GM10248 (cell line): ENCODE results near the gene SORCS3.

Source experiments
- CTCF ChIA-PET: fragments of 300-600 bp; sonication (Branson Sonifier 250); formaldehyde crosslinking; extraction: SDS; loops from one replicate; lab custom pipeline; 2021; ENCODE audit warnings: antibody characterized with exemption; lab: Yijun Ruan, JAX
- POLR2A ChIA-PET: fragments of 350-650 bp; sonication (Branson Sonifier 250); formaldehyde crosslinking; extraction: SDS; loops from one replicate; lab custom pipeline; 2020; ENCODE audit warnings: antibody characterized with exemption; lab: Yijun Ruan, JAX
- DNase-seq: peaks from one replicate; pipeline ENCODE4 v3.0.0; 2012; ENCODE audit errors: extremely low spot score
- CTCF ChIP-seq: IDR thresholded peaks from 2 replicates; pipeline ENCODE4 v1.5.1; 2012; ENCODE audit warnings: mild to moderate bottlenecking, low read depth; ENCODE audit errors: extremely low read depth, missing control alignments, control extremely low read depth

SORCS3 gene

DNA sequence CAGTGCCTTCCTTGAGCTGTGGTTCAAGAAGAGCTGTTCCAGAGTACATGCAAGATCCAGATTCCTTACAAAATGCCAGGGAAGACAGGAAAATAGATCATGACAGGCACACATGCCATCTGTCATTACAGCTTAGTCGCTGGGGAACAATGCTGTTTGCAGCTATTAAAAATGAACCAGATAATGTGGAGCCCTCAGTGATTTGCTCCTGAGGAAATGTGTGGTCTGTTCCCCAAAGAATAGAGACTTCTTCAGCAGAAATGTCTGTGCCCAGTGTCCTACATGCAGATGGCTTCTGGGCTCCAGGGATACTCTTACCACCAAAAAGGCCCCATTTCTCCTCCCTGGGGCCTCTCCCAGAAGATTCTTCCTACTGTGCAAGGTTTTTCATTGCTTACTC, 627.9 kb downstream of the SORCS3 start:
- POLR2A ChIA-PET: no interaction called here
- no peak for TF ChIP-seq CTCF
- no peak for DNase-seq
- CTCF ChIA-PET: no interaction called here

DNA sequence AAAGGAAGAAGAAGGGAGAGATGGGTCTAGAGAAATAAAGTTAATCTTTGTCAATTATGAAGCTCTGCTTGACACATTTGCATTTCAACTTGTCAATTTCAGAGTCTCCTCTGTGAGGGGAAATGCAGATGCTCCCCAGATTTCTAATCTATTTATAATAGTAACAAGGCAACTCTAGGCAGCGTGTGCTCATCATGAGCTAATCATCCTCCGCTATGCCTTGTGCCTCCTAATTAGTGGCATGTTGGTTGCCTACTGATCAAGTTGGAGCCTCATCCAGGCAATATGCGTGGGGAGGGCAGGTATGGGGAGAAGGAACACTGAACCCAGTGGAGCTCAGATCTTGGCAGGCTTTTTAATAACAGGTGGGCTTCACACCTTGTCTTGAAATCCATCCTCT, 628.6 kb downstream of the SORCS3 start:
- no peak for TF ChIP-seq CTCF
- CTCF ChIA-PET: no interaction called here
- POLR2A ChIA-PET: no interaction called here
- DNase-seq: no peak

- TF ChIP-seq CTCF: no peak
- DNase-seq: no peak
- ChIA-PET CTCF (interaction anchor here (1.1 kb wide), 1 partner anchor 12 kb away, joined by 3 read pairs; no protein-coding TSS in a partner anchor), POLR2A (no interaction called here)
Measured at GRCh38 chr10:105274556-105275070, 633.5 kb downstream of the SORCS3 start.

- CTCF ChIA-PET: no interaction called here
- no peak for TF ChIP-seq CTCF
Measured at GRCh38 chr10:105278439-105278838, 637.3 kb downstream of the SORCS3 start.

DNA sequence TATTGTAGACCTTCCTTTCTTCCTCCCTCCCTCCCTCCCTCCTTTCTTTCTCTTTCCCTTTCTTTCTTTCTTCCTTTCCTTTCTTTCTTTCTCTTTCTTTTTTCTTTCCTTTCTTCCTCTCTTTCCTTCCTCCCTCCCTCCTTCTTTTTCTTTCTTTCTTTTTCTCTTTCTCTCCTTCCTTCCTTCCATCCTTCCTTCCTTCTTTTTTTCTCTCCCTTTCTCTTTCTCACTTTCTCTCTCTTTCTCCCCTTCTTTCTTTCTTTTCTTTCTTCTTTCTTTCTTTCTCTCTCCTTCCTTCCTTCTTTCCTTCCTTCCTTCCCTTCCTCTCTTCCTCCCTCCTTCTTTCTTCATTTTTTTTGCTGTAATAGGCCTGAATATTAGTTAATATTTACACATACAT, 638.0 kb downstream of the SORCS3 start:
- ChIA-PET CTCF (no interaction called here), POLR2A (no interaction called here)
- TF ChIP-seq CTCF: no peak
- no peak for DNase-seq

More at GRCh38 chr10:105278439-105278838, 637.3 kb downstream of the SORCS3 start:
- DNase-seq: no peak
- POLR2A ChIA-PET: no interaction called here

DNA sequence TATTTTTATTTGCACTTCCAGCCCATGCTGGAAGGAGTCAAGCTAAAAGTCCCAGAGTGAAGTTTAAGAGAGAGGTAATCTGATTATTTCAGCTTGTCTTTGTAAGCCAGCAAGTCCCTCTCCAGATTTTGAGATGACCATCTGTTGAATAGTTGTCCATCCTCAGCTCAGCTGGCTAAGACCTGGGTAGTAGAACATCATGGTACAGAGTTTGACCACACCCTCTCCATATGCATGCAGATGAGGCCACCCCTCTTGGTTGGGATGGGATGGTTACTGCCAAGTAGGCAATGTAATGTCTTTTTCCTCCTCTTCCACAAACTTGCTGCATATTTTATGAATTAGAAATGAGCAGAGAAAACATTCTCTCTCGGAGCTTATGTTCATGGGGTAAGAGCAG, 639.8 kb downstream of the SORCS3 start:
- DNase-seq: no peak
- POLR2A ChIA-PET: no interaction called here
- CTCF ChIA-PET: no interaction called here
- no peak for TF ChIP-seq CTCF
